Measurements from ENCODE around the gene EGLN3. TPM values are rescaled to one million over a fixed set of nuclear protein-coding genes. Genes with fewer than 3 reads are reported as not detected.

The EGLN3 gene
- total and polyA plus RNA-seq, 8 donors = 13.9 to 71.2 (median 26.6) TPM

GRCh38 chr14:33990790-33991189 lies 39.9 kb upstream of the EGLN3 start:
- Histone ChIP-seq H3K36me3 (no peaks in the 10 kb centered on the region), H3K9me3 (no peaks in the 10 kb centered on the region), H3K27me3 (no peaks in the 10 kb centered on the region), H3K4me1 (peaks cover 0 to 16% (median 9%) of the 10 kb centered on the region in 4 donors), H3K27ac (no peak overlapping the region), H3K4me3 (no peak overlapping the region)
- DNase-seq = no peak
- TF ChIP-seq POLR2AphosphoS5 (IDR thresholded peaks at IDR 0.05) (no peak), POLR2A (IDR thresholded peaks at IDR 0.05) (no peak), CTCF (IDR thresholded peaks at IDR 0.05) (no peak), EP300 (IDR thresholded peaks at IDR 0.05) (no peak)
- intact Hi-C loops (cut with DNase I; ENCODE audit: low total_unique reads) = no loop called here
- 93 to 99% (median 95%) methylated on average over 1 of the region's 1 CpG for WGBS, 5 donors

DNA sequence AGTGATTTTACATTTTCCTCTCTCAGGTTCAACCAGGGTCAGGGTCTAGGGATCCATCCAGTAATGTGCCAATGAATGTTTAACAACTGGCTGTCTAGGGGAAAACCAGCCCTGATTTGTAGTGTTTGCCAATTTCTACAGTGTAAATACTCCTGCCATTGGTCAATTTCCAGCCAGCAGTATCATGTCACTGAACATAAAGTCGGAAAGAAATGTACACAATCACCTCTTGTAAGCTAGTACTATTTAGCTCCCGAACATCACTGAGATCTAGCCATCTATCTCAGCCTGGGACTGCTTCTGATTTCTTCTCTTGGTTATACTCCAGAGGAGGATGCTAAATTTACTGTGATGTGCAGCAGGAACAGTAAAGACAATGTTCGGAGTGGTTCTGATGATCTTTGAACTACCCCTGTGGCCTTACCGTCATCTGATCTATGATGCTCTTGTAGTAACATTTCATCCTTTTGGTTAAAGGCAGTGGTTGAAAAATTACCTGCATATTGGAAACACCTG lies 36.7 kb upstream of the EGLN3 start:
- no peak for DNase-seq
- intact Hi-C loops (cut with DNase I; ENCODE audit: low total_unique reads) = no loop called here
- Histone ChIP-seq H3K4me1 (peaks cover 0 to 16% (median 9%) of the 10 kb centered on the region in 4 donors), H3K27ac (no peak overlapping the region), H3K4me3 (no peak overlapping the region), H3K27me3 (no peaks in the 10 kb centered on the region), H3K9me3 (no peaks in the 10 kb centered on the region), H3K36me3 (no peaks in the 10 kb centered on the region)
- WGBS, 5 donors = 62 to 73% (median 64%) methylated on average over 4 of the region's 4 CpGs
- TF ChIP-seq CTCF (IDR thresholded peaks at IDR 0.05) = no peak
- no peak for TF ChIP-seq POLR2A (IDR thresholded peaks at IDR 0.05)
- no peak for TF ChIP-seq POLR2AphosphoS5 (IDR thresholded peaks at IDR 0.05)
- TF ChIP-seq EP300 (IDR thresholded peaks at IDR 0.05) = no peak

GRCh38 chr14:33986804-33987203 lies 35.9 kb upstream of the EGLN3 start:
- H3K27ac ChIP-seq = no peak overlapping the region
- H3K4me1 ChIP-seq = peaks cover 0 to 16% (median 9%) of the 10 kb centered on the region in 4 donors
- no peaks in the 10 kb centered on the region for H3K27me3 ChIP-seq
- no peak overlapping the region for H3K4me3 ChIP-seq
- DNase-seq = no peak
- H3K9me3 ChIP-seq = no peaks in the 10 kb centered on the region
- no peaks in the 10 kb centered on the region for H3K36me3 ChIP-seq
- intact Hi-C loops (cut with DNase I; ENCODE audit: low total_unique reads) = no loop called here
- TF ChIP-seq EP300 (IDR thresholded peaks at IDR 0.05) = no peak
- no peak for TF ChIP-seq POLR2AphosphoS5 (IDR thresholded peaks at IDR 0.05)
- no peak for TF ChIP-seq POLR2A (IDR thresholded peaks at IDR 0.05)
- no peak for TF ChIP-seq CTCF (IDR thresholded peaks at IDR 0.05)
- WGBS, 5 donors = 72 to 85% (median 78%) methylated on average over 5 of the region's 5 CpGs

DNA sequence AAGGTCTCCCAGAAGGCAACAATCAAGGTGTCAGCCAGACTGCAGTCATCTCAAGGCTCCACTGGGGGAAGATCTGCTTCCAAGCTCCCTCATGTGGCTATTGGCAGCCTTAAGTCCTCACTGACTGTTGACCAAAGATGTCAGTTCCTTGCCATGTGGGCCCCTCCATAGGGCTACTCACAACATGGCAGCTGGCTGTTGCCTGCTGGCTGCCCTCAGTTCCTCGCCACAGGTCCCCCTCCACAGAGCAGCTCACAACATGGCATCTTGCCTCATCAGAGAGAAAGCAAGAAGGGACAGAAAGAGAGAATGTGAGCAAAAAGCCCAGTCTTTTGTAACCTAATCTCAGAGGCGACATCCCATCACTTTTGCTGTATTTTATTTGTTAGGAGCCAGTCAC lies 34.4 kb upstream of the EGLN3 start:
- H3K27me3 ChIP-seq = no peaks in the 10 kb centered on the region
- WGBS, 5 donors = 57 to 99% (median 94%) methylated on average over 1 to 2 of the region's 2 CpGs
- H3K4me3 ChIP-seq = no peak overlapping the region
- TF ChIP-seq POLR2A (IDR thresholded peaks at IDR 0.05) = no peak
- no peak for TF ChIP-seq POLR2AphosphoS5 (IDR thresholded peaks at IDR 0.05)
- TF ChIP-seq CTCF (IDR thresholded peaks at IDR 0.05) = no peak
- no peak for TF ChIP-seq EP300 (IDR thresholded peaks at IDR 0.05)
- DNase-seq = no peak
- intact Hi-C loops (cut with DNase I; ENCODE audit: low total_unique reads) = no loop called here
- H3K4me1 ChIP-seq = peaks cover 0 to 12% (median 4%) of the 10 kb centered on the region in 4 donors
- no peaks in the 10 kb centered on the region for H3K9me3 ChIP-seq
- H3K27ac ChIP-seq = no peak overlapping the region
- H3K36me3 ChIP-seq = no peaks in the 10 kb centered on the region
